HG03575 (cell line): Measurements from ENCODE around the gene SNX3.
"Not testable (repeated sequence)": the region's sequence is repeated elsewhere in the genome, so short reads cannot be mapped to it uniquely, and the experiment has no call there.

Experiments used
- ATAC-seq: cut with Tn5 transposase; IDR thresholded peaks from one replicate; pipeline ENCODE4 v1.9.1; 2021; ENCODE audit not compliant: unreplicated experiment, insufficient number of reproducible peaks, low FRiP score; ENCODE audit errors: extremely low read depth

SNX3 gene

GRCh38 chr6:108260809-108261569 lies at the start of gene SNX3:
SNX3 (minus strand) TSS chr6:108261040; CDS start chr6:108260921, 119 bp downstream.
- peak; percentile 73 for ATAC-seq

- no peak for ATAC-seq
These were observed 49.0 kb upstream of the SNX3 start for GRCh38 chr6:108309844-108310243.

GRCh38 chr6:108308641-108309040 lies 47.8 kb upstream of the SNX3 start:
- not testable (repeated sequence) for ATAC-seq

- no peak for ATAC-seq
These were observed 43.8 kb upstream of the SNX3 start for GRCh38 chr6:108304646-108305045.

- ATAC-seq, result no peak
These were observed 41.5 kb upstream of the SNX3 start for GRCh38 chr6:108302386-108302785.

GRCh38 chr6:108295676-108296075 lies 34.8 kb upstream of the SNX3 start:
- no peak for ATAC-seq

- peak; percentile 58 for ATAC-seq
These were observed 34.1 kb upstream of the SNX3 start, which contains the start of gene AFG1L for GRCh38 chr6:108294727-108295625. AFG1L (plus strand) TSS chr6:108295054; CDS start chr6:108295080, 26 bp downstream.

GRCh38 chr6:108294297-108294726 lies 33.5 kb upstream of the SNX3 start:
- ATAC-seq, result peak; percentile 4

GRCh38 chr6:108293527-108294296 lies 32.9 kb upstream of the SNX3 start:
- no peak for ATAC-seq

GRCh38 chr6:108292561-108292960 lies 31.7 kb upstream of the SNX3 start:
- ATAC-seq, result not testable (repeated sequence)

GRCh38 chr6:108291091-108291490 lies 30.3 kb upstream of the SNX3 start:
- ATAC-seq, result no peak

GRCh38 chr6:108288742-108289141 lies 27.9 kb upstream of the SNX3 start:
- no peak for ATAC-seq

GRCh38 chr6:108287373-108287772 lies 26.5 kb upstream of the SNX3 start:
- ATAC-seq, result no peak

- ATAC-seq, result no peak
These were observed 25.5 kb upstream of the SNX3 start for GRCh38 chr6:108286366-108286765.

GRCh38 chr6:108285381-108285780 lies 24.5 kb upstream of the SNX3 start:
- ATAC-seq, result no peak

GRCh38 chr6:108277831-108278230 lies 17.0 kb upstream of the SNX3 start:
- ATAC-seq, result no peak

GRCh38 chr6:108277295-108277694 lies 16.5 kb upstream of the SNX3 start:
- ATAC-seq, result no peak

- ATAC-seq, result no peak
These were observed 15.1 kb upstream of the SNX3 start for GRCh38 chr6:108275976-108276375.

- ATAC-seq, result no peak
These were observed 13.7 kb upstream of the SNX3 start for GRCh38 chr6:108274546-108274945.
